ENCODE results near the gene CCDC158.
"Not testable (repeated sequence)": the region's sequence is repeated elsewhere in the genome, so short reads cannot be mapped to it uniquely, and the experiment has no call there.

CCDC158 gene

DNA sequence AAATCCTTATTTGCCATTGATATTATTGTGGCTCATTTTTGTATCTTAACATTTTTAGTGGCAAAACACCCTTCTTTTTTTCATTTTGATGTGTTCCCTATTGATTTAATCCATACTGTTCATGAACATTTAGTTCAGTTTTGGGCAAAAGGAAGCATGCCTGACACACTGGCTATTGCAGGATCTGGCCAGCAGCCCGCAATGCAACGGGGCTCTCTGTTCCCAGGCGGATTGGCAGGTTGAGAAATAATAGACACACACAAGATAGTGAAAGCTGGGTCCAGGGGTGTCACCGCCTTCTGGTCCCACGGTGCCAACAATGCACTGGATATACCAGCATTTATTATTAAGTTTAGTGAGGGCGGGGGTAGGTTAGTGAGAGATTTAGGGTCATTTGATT lies 139.3 kb downstream of the CCDC158 start:
- not testable (repeated sequence) for H3K27ac Mint-ChIP-seq; H3K36me3 Mint-ChIP-seq; H3K4me3 Mint-ChIP-seq; H3K9me3 Mint-ChIP-seq; H3K27me3 Mint-ChIP-seq; ATAC-seq (ENCODE audit: low read depth); H3K4me1 Mint-ChIP-seq; DNase-seq (ENCODE audit: low spot score in 2 of 2)

DNA sequence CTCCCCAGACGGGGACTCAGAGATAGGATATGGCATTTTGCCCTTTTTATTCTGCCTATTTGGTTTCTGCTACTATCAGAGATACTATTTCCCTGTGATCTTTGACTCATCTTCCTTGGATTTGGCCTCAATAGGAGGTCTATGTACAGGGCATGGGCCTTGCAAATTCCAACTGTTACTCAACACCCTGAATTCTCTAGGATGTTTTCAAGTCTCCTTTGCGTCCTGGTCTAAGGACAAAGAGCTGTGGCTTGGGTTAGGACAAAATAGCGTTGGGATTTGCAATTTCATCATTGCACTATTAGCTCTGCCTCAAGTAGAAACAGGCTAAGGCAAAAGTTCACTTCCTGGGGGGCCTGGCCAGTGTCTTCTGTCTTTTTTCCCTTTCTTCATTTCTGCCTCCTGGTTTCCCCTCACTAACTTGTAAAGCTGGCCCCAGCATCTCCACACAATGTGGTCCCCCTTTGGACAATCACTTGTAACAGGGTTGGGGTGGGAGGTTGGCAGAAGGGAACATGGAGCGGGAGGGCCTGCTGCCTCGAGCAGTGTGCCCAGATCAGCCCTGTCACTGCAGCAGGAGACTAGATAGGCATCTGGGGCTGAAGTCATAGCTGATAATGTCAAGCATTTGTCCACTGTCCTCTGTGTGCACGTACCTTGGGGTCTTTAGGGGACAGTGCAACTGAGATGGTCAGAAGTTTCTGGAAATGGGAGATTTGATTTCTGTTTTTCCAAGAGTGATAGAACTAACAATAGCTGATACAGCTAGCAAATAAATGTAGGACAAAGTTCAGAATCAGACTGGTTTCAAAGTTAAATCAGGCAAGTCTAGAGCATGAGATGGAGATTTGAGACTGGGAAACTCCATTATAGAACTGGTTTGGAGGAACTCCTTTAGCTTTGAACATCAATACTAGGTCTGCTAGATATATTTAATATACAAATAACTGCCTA lies 140.2 kb downstream of the CCDC158 start:
- H3K27me3 Mint-ChIP-seq: peaks cover 4% of the 10 kb centered on the region
- H3K9me3 Mint-ChIP-seq: no peaks in the 10 kb centered on the region
- H3K4me1 Mint-ChIP-seq: no peaks in the 10 kb centered on the region
- no peak overlapping the region for H3K27ac Mint-ChIP-seq
- no peak overlapping the region for H3K4me3 Mint-ChIP-seq
- no peaks in the 10 kb centered on the region for H3K36me3 Mint-ChIP-seq
- DNase-seq (ENCODE audit: low spot score in 2 of 2) (no peak), ATAC-seq (ENCODE audit: low read depth) (no peak)

DNA sequence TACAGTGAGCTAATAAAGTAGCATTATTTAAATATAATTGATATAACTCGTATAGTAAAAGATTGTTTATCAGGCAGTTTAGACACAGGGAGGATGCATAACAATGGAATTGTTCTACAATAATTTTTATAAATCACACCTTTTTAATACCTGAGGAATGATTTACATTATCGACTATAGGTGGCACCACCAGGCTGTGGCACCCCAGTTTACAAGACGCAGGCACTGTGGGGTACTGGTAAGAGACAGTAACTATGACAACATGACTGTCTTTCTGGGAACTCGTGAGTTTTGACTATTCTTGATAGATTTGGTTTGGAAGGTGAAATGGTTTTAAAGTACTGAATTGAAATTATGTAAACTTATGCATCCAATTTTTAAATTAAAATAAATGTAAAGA lies 141.5 kb downstream of the CCDC158 start:
- Mint-ChIP-seq H3K4me3 (no peak overlapping the region), H3K27me3 (peaks cover 5% of the 10 kb centered on the region), H3K9me3 (no peaks in the 10 kb centered on the region), H3K27ac (no peak overlapping the region), H3K4me1 (no peaks in the 10 kb centered on the region), H3K36me3 (no peaks in the 10 kb centered on the region)
- DNase-seq (ENCODE audit: low spot score in 2 of 2) (no peak), ATAC-seq (ENCODE audit: low read depth) (no peak)

DNA sequence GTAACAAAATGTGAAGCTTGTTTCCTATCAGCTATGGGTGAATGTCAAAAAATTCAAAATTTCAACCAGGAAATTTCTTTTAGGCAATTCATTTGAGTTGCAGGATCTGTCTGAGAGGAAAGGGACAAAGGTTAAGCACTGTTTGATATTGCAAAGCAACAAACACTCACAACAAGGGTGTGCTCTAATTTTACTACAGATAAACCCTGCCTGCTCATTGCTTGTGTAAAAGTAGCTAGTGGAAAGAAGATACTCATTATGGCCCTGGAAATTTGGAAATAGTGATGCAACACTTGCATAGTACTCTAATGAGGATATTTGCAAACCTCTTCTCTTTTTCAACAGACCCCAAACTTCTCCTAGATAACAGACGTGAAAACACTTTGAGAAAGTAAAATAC lies 142.4 kb downstream of the CCDC158 start:
- H3K4me3 Mint-ChIP-seq: no peak overlapping the region
- H3K4me1 Mint-ChIP-seq: no peaks in the 10 kb centered on the region
- H3K27ac Mint-ChIP-seq: no peak overlapping the region
- peaks cover 8% of the 10 kb centered on the region for H3K27me3 Mint-ChIP-seq
- ATAC-seq (ENCODE audit: low read depth) (no peak), DNase-seq (ENCODE audit: low spot score in 2 of 2) (no peak)
- H3K9me3 Mint-ChIP-seq: no peaks in the 10 kb centered on the region
- no peaks in the 10 kb centered on the region for H3K36me3 Mint-ChIP-seq

GRCh38 chr4:76277667-76278066 lies 143.3 kb downstream of the CCDC158 start:
- DNase-seq (ENCODE audit: low spot score in 2 of 2) (no peak), ATAC-seq (ENCODE audit: low read depth) (no peak)
- Mint-ChIP-seq H3K9me3 (no peaks in the 10 kb centered on the region), H3K4me3 (no peak overlapping the region), H3K4me1 (no peaks in the 10 kb centered on the region), H3K27ac (no peak overlapping the region), H3K36me3 (no peaks in the 10 kb centered on the region), H3K27me3 (peaks cover 11% of the 10 kb centered on the region)

DNA sequence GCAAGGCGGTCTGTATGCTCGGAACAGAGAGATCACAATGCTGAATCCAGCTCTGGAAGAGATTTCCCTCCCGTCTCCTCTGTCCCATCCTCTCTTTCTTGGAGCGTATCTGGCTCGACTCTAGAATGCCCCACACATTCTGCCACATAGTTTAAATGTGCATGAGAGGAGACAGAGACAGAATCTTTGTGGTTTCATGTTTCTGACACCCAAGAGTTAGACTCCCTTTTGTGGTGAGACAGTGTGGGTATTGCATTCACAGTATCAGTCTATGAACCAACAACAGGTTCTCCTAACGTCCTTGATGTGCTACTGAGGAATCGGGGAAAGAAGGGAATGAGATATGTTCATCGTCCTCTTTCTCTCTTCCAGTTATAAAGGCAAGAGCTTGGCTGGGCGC lies 144.1 kb downstream of the CCDC158 start:
- Mint-ChIP-seq H3K36me3 (no peaks in the 10 kb centered on the region), H3K27ac (no peak overlapping the region), H3K9me3 (no peaks in the 10 kb centered on the region), H3K27me3 (peaks cover 11% of the 10 kb centered on the region), H3K4me3 (no peak overlapping the region), H3K4me1 (no peaks in the 10 kb centered on the region)
- no peak for DNase-seq (ENCODE audit: low spot score in 2 of 2)
- no peak for ATAC-seq (ENCODE audit: low read depth)

DNA sequence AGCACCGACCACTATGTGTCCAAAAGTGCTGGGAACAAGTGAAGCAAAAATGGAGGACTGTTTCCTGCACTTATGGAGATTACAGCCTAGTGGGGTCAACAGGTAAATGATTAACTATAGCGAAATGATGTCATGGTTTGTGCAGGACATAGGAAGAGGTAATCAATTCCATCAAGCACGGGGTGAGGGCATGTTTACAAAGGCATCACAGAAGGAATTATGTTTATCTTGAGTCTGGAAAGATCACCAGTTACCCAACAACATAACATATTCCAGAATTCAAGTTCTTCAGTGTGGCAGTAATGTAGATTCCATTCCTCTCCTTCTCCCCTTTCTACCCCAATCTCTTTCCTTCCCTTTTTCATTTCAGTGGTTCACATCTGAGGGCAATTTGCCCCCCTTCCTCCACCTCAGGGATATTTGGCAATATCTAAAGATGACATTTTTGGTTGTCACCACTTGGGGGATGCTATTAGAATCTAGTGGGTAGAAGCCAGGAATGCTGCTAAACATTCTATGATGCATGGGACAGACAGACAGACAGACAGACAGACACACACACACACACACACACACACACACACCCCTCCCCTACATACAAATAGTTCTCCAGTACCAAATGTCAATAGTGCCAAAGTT lies 145.3 kb downstream of the CCDC158 start:
- no peaks in the 10 kb centered on the region for H3K9me3 Mint-ChIP-seq
- DNase-seq (ENCODE audit: low spot score in 2 of 2) (no peak), ATAC-seq (ENCODE audit: low read depth) (no peak)
- H3K36me3 Mint-ChIP-seq: no peaks in the 10 kb centered on the region
- no peaks in the 10 kb centered on the region for H3K4me1 Mint-ChIP-seq
- no peak overlapping the region for H3K4me3 Mint-ChIP-seq
- peaks cover 13% of the 10 kb centered on the region for H3K27me3 Mint-ChIP-seq
- no peak overlapping the region for H3K27ac Mint-ChIP-seq

DNA sequence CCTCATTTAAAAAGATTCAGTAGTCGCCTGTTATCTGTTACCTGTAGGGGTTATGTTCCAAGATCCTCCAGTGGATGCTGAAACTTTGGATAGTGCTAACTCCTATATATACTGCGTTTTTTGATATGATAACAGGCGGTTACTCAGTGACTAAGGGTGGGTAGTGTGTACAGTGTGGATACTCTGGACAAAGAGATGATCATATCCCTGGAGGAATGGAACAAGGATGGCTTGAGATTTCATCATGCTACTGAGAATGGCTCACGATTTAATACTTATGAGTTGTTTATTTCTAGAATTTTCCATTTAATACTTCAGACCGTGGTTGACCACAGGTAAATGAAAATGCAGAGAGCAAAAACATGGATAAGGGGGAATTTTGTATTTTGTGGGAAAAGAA lies 147.9 kb downstream of the CCDC158 start:
- DNase-seq (ENCODE audit: low spot score in 2 of 2): no peak
- H3K27me3 Mint-ChIP-seq: peaks cover 12% of the 10 kb centered on the region
- H3K36me3 Mint-ChIP-seq: no peaks in the 10 kb centered on the region
- no peak for ATAC-seq (ENCODE audit: low read depth)
- no peak overlapping the region for H3K4me3 Mint-ChIP-seq
- no peak overlapping the region for H3K27ac Mint-ChIP-seq
- no peaks in the 10 kb centered on the region for H3K4me1 Mint-ChIP-seq
- H3K9me3 Mint-ChIP-seq: no peaks in the 10 kb centered on the region

DNA sequence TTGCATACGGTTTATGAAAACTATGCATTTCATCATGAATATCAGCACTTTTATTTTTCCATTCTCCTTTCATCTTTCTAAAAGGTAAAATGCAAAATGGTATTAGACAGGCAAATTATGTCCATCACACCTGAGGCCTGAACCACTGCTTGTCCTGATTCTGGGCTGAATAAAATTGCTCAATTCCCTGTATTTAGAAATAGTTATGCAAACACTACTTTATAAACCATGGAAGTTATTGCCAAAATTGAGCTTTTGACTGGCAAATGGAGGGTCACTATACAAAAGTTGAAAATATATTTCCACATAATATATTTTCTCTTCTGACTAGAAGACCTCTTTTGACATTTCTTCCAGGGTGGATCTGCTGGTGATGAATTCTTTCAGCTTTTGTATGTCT lies 148.4 kb downstream of the CCDC158 start:
- no peak overlapping the region for H3K4me3 Mint-ChIP-seq
- no peaks in the 10 kb centered on the region for H3K36me3 Mint-ChIP-seq
- H3K27me3 Mint-ChIP-seq: peaks cover 11% of the 10 kb centered on the region
- DNase-seq (ENCODE audit: low spot score in 2 of 2) (no peak), ATAC-seq (ENCODE audit: low read depth) (no peak)
- no peaks in the 10 kb centered on the region for H3K4me1 Mint-ChIP-seq
- no peak overlapping the region for H3K27ac Mint-ChIP-seq
- H3K9me3 Mint-ChIP-seq: no peaks in the 10 kb centered on the region

DNA sequence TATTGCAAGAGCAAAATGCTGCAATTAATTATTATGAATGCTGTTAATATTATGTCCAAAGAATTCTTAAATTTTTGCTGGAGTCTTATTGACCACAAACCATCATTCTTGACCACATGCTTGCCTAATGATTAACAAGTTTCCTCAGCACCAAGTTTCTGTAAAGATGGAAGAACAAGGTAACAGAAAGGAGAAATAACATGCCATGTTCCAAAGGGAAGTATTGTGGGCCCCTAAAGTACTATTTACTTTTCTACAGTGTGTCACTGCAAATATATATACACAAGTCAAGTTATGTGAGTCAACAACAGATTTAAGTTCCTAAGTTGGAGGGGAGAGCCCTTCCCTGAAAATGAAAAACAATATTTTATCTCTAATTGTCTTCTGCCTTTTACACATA lies 148.9 kb downstream of the CCDC158 start:
- H3K4me3 Mint-ChIP-seq: no peak overlapping the region
- ATAC-seq (ENCODE audit: low read depth) (no peak), DNase-seq (ENCODE audit: low spot score in 2 of 2) (no peak)
- H3K36me3 Mint-ChIP-seq: no peaks in the 10 kb centered on the region
- no peaks in the 10 kb centered on the region for H3K9me3 Mint-ChIP-seq
- no peak overlapping the region for H3K27ac Mint-ChIP-seq
- H3K4me1 Mint-ChIP-seq: no peaks in the 10 kb centered on the region
- H3K27me3 Mint-ChIP-seq: peaks cover 11% of the 10 kb centered on the region

DNA sequence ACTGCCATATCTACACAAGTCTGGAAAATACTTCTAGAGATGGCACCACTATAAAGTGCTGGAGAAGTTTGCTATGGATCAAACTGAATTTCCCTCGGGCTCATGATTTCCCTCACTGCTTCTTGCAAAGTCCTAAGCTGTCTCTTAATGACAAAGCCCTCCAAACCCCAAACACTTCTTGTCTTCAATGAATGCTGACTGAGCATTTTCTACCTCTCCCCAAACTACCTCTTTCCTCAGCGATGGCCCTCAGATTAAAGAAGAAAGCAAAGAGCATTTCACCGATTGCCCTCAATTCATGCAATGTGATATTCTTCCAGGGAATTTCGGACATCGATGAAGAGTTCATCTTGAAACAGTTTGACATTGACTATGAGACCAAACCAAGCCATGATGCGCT lies 149.7 kb downstream of the CCDC158 start:
- H3K27ac Mint-ChIP-seq: no peak overlapping the region
- no peak overlapping the region for H3K4me3 Mint-ChIP-seq
- peaks cover 11% of the 10 kb centered on the region for H3K27me3 Mint-ChIP-seq
- no peaks in the 10 kb centered on the region for H3K9me3 Mint-ChIP-seq
- no peak for ATAC-seq (ENCODE audit: low read depth)
- no peaks in the 10 kb centered on the region for H3K4me1 Mint-ChIP-seq
- no peaks in the 10 kb centered on the region for H3K36me3 Mint-ChIP-seq
- DNase-seq (ENCODE audit: low spot score in 2 of 2): no peak

DNA sequence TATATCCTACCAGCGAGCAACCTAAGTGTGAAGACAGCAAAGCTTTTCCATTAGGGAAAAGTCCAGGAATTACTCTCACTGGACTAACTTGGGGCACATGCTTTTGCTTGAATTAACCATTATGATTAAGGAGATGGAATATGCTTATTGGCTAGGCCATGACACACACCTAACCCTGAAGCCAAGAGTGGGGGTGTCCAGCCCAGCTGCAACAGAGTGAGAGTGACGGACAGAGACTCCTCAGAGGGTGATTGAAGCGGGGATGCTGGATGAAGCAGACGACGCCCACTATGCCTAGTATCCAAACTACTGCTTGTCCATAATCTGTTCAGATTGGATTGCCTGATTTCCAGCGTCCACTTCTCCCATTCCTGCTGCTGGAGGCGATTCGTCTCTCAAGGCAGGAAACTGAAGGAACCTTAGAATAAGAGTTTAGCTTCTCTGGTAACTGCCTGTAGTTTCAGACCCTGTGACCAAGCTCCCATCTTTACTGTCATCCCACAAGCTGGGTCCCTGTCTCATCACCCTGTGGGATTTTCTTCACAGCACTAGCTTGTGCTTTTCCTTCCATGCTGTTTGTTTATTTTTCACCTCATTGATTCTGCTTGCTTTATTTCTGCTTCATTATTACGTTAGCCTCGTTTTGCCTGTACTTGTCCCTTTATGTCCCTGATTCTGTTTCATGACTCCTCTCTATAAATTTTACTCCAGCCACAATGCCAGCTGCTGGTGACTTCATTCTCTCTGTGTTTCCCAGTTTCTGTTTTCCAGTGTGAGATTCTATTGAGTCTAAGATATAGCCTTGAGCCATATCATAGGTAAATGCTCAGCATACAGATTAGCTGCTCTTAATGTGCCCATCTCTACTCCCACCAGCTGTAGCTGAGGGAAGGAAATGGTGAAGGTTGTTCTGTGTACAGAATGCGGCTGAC lies 150.4 kb downstream of the CCDC158 start:
- DNase-seq (ENCODE audit: low spot score in 2 of 2) (no peak), ATAC-seq (ENCODE audit: low read depth) (no peak)
- Mint-ChIP-seq H3K27ac (no peak overlapping the region), H3K9me3 (no peaks in the 10 kb centered on the region), H3K36me3 (no peaks in the 10 kb centered on the region), H3K4me3 (no peak overlapping the region), H3K27me3 (peaks cover 10% of the 10 kb centered on the region), H3K4me1 (no peaks in the 10 kb centered on the region)

DNA sequence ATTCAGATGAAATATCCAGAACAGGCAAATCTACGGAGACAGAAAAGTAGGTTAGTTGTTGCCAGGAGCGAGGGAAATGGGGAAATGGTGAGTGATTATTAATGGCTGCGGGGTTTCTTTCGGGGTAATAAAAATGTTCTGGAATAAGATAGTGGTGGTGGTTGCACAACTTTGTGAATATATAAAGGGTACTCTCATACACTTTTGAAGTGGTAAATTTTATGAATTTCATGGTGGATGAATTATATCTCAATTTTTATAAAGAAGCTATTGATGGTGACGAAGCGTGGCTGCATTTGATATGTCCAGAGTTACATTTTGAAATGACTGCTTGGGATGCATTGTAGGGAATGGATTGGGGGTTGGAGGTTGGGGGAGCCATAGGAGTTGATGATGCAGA lies 153.1 kb downstream of the CCDC158 start:
- Mint-ChIP-seq H3K27me3 (peaks cover 3% of the 10 kb centered on the region), H3K36me3 (no peaks in the 10 kb centered on the region), H3K4me1 (no peaks in the 10 kb centered on the region), H3K27ac (no peak overlapping the region), H3K9me3 (no peaks in the 10 kb centered on the region), H3K4me3 (no peak overlapping the region)
- ATAC-seq (ENCODE audit: low read depth) (no peak), DNase-seq (ENCODE audit: low spot score in 2 of 2) (no peak)

GRCh38 chr4:76266627-76267026 lies 154.3 kb downstream of the CCDC158 start:
- Mint-ChIP-seq H3K27ac (no peak overlapping the region), H3K4me1 (no peaks in the 10 kb centered on the region), H3K27me3 (peaks cover 3% of the 10 kb centered on the region), H3K4me3 (no peak overlapping the region), H3K9me3 (no peaks in the 10 kb centered on the region), H3K36me3 (no peaks in the 10 kb centered on the region)
- DNase-seq (ENCODE audit: low spot score in 2 of 2) (no peak), ATAC-seq (ENCODE audit: low read depth) (no peak)

All from memory B cell (primary cell).